ENCODE results near the gene NEUROD6.

NEUROD6 gene

DNA sequence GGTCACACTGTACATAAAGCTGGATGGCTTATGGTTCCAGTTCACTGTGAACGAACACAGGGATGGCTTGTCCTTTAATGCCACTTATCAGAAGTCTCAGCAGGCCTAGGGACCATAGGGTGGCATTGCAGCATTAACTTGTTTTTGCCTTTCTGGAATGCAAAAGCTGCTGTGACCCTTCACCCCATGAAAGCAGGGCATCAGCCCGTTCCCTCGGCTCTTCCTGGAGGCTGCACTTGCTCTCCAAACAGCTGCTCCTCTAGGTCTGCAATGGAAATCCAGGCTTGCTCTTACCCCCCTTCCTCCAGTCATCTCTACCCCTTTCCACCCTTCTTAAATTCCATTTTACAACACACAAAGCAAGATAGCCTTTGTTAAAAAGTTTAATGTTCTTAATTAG, 17.9 kb upstream of the NEUROD6 start:
- H3K36me3 ChIP-seq (ENCODE audit: insufficient read depth, low read length): no peaks in the 10 kb centered on the region
- H3K9ac ChIP-seq (ENCODE audit: low read depth, low read length): no peak overlapping the region
- H3K4me3 ChIP-seq (ENCODE audit: low read length): no peak overlapping the region
- H3K4me2 ChIP-seq (ENCODE audit: low read length): no peak overlapping the region
- no peaks in the 10 kb centered on the region for H3K4me1 ChIP-seq (ENCODE audit: control insufficient read depth, insufficient read depth, low read length)
- H3K27me3 ChIP-seq (ENCODE audit: control insufficient read depth, insufficient read depth, low read length): no peaks in the 10 kb centered on the region
- no peaks in the 10 kb centered on the region for H3K9me3 ChIP-seq (replicated peaks; ENCODE audit: low read length)

DNA sequence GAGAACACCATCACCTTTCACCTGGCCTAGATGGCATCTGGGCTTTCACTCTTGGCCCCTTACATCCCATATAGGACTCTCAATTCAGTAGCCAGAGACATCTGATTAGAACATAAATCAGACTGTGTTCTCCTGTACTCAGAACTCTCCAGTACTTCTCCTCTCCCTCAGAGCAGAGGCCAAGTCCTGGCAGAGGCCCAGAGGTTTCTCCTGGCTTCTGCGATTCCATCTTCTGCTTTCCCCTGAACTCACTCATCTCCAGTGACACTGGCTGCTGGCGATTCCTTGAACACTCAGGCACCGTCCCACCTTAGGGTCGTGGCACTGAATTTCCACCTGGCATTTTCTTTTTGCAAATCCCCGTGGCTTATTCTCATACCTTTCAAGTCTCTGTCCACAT, 4.9 kb upstream of the NEUROD6 start:
- H3K4me1 ChIP-seq (ENCODE audit: control insufficient read depth, insufficient read depth, low read length): no peaks in the 10 kb centered on the region
- H3K4me3 ChIP-seq (ENCODE audit: low read length): no peak overlapping the region
- no peaks in the 10 kb centered on the region for H3K36me3 ChIP-seq (ENCODE audit: insufficient read depth, low read length)
- no peaks in the 10 kb centered on the region for H3K9me3 ChIP-seq (replicated peaks; ENCODE audit: low read length)
- H3K9ac ChIP-seq (ENCODE audit: low read depth, low read length): no peak overlapping the region
- peaks cover 3% of the 10 kb centered on the region for H3K27me3 ChIP-seq (ENCODE audit: control insufficient read depth, insufficient read depth, low read length)
- H3K4me2 ChIP-seq (ENCODE audit: low read length): no peak overlapping the region

- H3K4me2 ChIP-seq (ENCODE audit: low read length): no peak overlapping the region
- H3K9me3 ChIP-seq (replicated peaks; ENCODE audit: low read length): no peaks in the 10 kb centered on the region
- peaks cover 3% of the 10 kb centered on the region for H3K27me3 ChIP-seq (ENCODE audit: control insufficient read depth, insufficient read depth, low read length)
- no peak overlapping the region for H3K4me3 ChIP-seq (ENCODE audit: low read length)
- no peak overlapping the region for H3K9ac ChIP-seq (ENCODE audit: low read depth, low read length)
- no peaks in the 10 kb centered on the region for H3K36me3 ChIP-seq (ENCODE audit: insufficient read depth, low read length)
- H3K4me1 ChIP-seq (ENCODE audit: control insufficient read depth, insufficient read depth, low read length): no peaks in the 10 kb centered on the region
These were observed 3.2 kb upstream of the NEUROD6 start for GRCh38 chr7:31343516-31344305.

GRCh38 chr7:31341141-31341540, 615 bp upstream of the NEUROD6 start:
- Histone ChIP-seq H3K36me3 (ENCODE audit: insufficient read depth, low read length) (no peaks in the 10 kb centered on the region), H3K27me3 (ENCODE audit: control insufficient read depth, insufficient read depth, low read length) (peaks cover 16% of the 10 kb centered on the region), H3K4me3 (ENCODE audit: low read length) (no peak overlapping the region), H3K9ac (ENCODE audit: low read depth, low read length) (no peak overlapping the region), H3K9me3 (replicated peaks; ENCODE audit: low read length) (no peaks in the 10 kb centered on the region), H3K4me2 (ENCODE audit: low read length) (no peak overlapping the region), H3K4me1 (ENCODE audit: control insufficient read depth, insufficient read depth, low read length) (no peaks in the 10 kb centered on the region)

GRCh38 chr7:31340051-31340450, 475 bp downstream of the NEUROD6 start:
- no peaks in the 10 kb centered on the region for H3K4me1 ChIP-seq (ENCODE audit: control insufficient read depth, insufficient read depth, low read length)
- H3K4me2 ChIP-seq (ENCODE audit: low read length): no peak overlapping the region
- H3K27me3 ChIP-seq (ENCODE audit: control insufficient read depth, insufficient read depth, low read length): peaks cover 26% of the 10 kb centered on the region
- no peaks in the 10 kb centered on the region for H3K36me3 ChIP-seq (ENCODE audit: insufficient read depth, low read length)
- no peaks in the 10 kb centered on the region for H3K9me3 ChIP-seq (replicated peaks; ENCODE audit: low read length)
- no peak overlapping the region for H3K4me3 ChIP-seq (ENCODE audit: low read length)
- no peak overlapping the region for H3K9ac ChIP-seq (ENCODE audit: low read depth, low read length)

- Histone ChIP-seq H3K36me3 (ENCODE audit: insufficient read depth, low read length) (no peaks in the 10 kb centered on the region), H3K4me3 (ENCODE audit: low read length) (no peak overlapping the region), H3K27me3 (ENCODE audit: control insufficient read depth, insufficient read depth, low read length) (peaks cover 29% of the 10 kb centered on the region), H3K9me3 (replicated peaks; ENCODE audit: low read length) (no peaks in the 10 kb centered on the region), H3K4me1 (ENCODE audit: control insufficient read depth, insufficient read depth, low read length) (no peaks in the 10 kb centered on the region), H3K9ac (ENCODE audit: low read depth, low read length) (no peak overlapping the region), H3K4me2 (ENCODE audit: low read length) (no peak overlapping the region)
These were observed 1.8 kb downstream of the NEUROD6 start for GRCh38 chr7:31338706-31339105.

- Histone ChIP-seq H3K4me3 (ENCODE audit: low read length) (no peak overlapping the region), H3K4me1 (ENCODE audit: control insufficient read depth, insufficient read depth, low read length) (no peaks in the 10 kb centered on the region), H3K9me3 (replicated peaks; ENCODE audit: low read length) (no peaks in the 10 kb centered on the region), H3K4me2 (ENCODE audit: low read length) (no peak overlapping the region), H3K9ac (ENCODE audit: low read depth, low read length) (no peak overlapping the region), H3K36me3 (ENCODE audit: insufficient read depth, low read length) (no peaks in the 10 kb centered on the region), H3K27me3 (ENCODE audit: control insufficient read depth, insufficient read depth, low read length) (peaks cover 29% of the 10 kb centered on the region)
These were observed 3.4 kb downstream of the NEUROD6 start for GRCh38 chr7:31337002-31337565.

DNA sequence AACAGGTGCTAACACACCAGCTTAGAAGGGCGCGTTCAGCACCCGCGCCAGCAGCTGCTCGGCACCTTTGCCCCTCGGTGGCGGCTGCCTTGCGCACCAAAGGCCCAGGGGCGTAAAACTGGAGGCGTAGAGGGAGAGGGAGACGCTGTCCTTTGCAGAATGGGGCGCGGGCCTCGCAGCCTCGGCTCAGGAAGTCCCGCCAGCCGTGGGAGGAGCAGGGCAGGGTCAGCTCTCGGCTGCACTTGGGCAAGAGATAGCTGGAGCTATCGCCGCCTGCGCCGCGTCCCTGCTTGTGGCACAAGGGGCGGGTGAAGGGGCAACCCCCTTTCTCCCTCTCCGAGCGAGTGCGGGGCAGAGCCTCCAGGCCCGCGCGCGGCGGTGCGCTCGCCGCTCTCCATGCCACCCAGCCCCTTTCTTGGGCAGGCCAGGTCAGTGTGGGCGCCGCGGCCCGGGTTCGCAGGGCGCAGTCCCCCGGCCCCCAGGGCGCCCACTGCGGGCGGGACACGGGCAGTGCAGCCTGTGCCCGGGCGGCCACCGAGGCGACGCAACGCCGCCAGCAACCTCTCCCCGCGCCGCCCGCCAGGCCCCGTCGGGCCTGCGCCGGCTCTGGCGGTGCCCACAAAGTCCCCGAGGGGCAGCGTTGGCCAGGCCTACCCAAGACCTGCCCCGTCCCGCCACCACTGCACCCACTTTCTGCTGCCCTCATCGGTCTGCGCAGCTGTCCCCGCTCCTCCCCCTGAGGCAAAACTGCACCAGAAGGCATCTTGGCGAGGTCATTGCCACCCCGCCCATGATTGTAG, 4.1 kb downstream of the NEUROD6 start:
- Histone ChIP-seq H3K9ac (ENCODE audit: low read depth, low read length) (no peak overlapping the region), H3K9me3 (replicated peaks; ENCODE audit: low read length) (no peaks in the 10 kb centered on the region), H3K4me1 (ENCODE audit: control insufficient read depth, insufficient read depth, low read length) (no peaks in the 10 kb centered on the region), H3K36me3 (ENCODE audit: insufficient read depth, low read length) (no peaks in the 10 kb centered on the region), H3K4me3 (ENCODE audit: low read length) (no peak overlapping the region), H3K27me3 (ENCODE audit: control insufficient read depth, insufficient read depth, low read length) (peaks cover 29% of the 10 kb centered on the region), H3K4me2 (ENCODE audit: low read length) (no peak overlapping the region)

DNA sequence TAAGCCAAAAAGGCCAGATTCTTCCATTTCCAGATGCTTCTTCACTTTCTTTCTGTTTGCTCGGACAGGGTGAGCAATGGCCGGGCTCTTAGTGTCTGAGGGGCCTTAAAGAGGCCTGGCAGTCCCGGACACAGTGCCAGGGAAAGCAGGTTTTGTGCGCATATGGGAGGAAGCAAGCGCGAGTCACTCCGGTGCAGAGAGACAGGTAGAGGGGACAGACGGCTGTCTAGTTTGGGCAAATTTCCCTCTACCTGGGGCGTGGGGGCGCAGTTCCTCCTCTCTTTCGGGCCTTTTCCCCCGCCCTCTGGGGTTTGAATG, 4.7 kb downstream of the NEUROD6 start:
- Histone ChIP-seq H3K4me3 (ENCODE audit: low read length) (no peak overlapping the region), H3K36me3 (ENCODE audit: insufficient read depth, low read length) (no peaks in the 10 kb centered on the region), H3K4me2 (ENCODE audit: low read length) (no peak overlapping the region), H3K9ac (ENCODE audit: low read depth, low read length) (no peak overlapping the region), H3K9me3 (replicated peaks; ENCODE audit: low read length) (no peaks in the 10 kb centered on the region), H3K4me1 (ENCODE audit: control insufficient read depth, insufficient read depth, low read length) (no peaks in the 10 kb centered on the region), H3K27me3 (ENCODE audit: control insufficient read depth, insufficient read depth, low read length) (peaks cover 26% of the 10 kb centered on the region)

- no peak overlapping the region for H3K9ac ChIP-seq (ENCODE audit: low read depth, low read length)
- H3K9me3 ChIP-seq (replicated peaks; ENCODE audit: low read length): no peaks in the 10 kb centered on the region
- H3K4me3 ChIP-seq (ENCODE audit: low read length): no peak overlapping the region
- H3K36me3 ChIP-seq (ENCODE audit: insufficient read depth, low read length): no peaks in the 10 kb centered on the region
- H3K27me3 ChIP-seq (ENCODE audit: control insufficient read depth, insufficient read depth, low read length): peaks cover 26% of the 10 kb centered on the region
- H3K4me2 ChIP-seq (ENCODE audit: low read length): no peak overlapping the region
- no peaks in the 10 kb centered on the region for H3K4me1 ChIP-seq (ENCODE audit: control insufficient read depth, insufficient read depth, low read length)
These were observed 5.2 kb downstream of the NEUROD6 start for GRCh38 chr7:31335161-31335856.

- Histone ChIP-seq H3K4me2 (ENCODE audit: low read length) (no peak overlapping the region), H3K9ac (ENCODE audit: low read depth, low read length) (no peak overlapping the region), H3K4me1 (ENCODE audit: control insufficient read depth, insufficient read depth, low read length) (no peaks in the 10 kb centered on the region), H3K9me3 (replicated peaks; ENCODE audit: low read length) (no peaks in the 10 kb centered on the region), H3K36me3 (ENCODE audit: insufficient read depth, low read length) (no peaks in the 10 kb centered on the region), H3K4me3 (ENCODE audit: low read length) (no peak overlapping the region), H3K27me3 (ENCODE audit: control insufficient read depth, insufficient read depth, low read length) (peaks cover 26% of the 10 kb centered on the region)
These were observed 7.2 kb downstream of the NEUROD6 start for GRCh38 chr7:31333291-31333690.
